Endometrium (tissue), 2 donors: ENCODE data around the gene BNC2.
"Not testable (repeated sequence)": the region's sequence is repeated elsewhere in the genome, so short reads cannot be mapped to it uniquely, and the experiment has no call there.

Experiments used
- FAIRE-seq: peaks from 2 replicates; lab custom pipeline; 2012; peaks lifted over from hg19 to GRCh38; lab: Jason Lieb, UNC
- donor health status: control.
- donor health status: control.

The BNC2 gene

DNA sequence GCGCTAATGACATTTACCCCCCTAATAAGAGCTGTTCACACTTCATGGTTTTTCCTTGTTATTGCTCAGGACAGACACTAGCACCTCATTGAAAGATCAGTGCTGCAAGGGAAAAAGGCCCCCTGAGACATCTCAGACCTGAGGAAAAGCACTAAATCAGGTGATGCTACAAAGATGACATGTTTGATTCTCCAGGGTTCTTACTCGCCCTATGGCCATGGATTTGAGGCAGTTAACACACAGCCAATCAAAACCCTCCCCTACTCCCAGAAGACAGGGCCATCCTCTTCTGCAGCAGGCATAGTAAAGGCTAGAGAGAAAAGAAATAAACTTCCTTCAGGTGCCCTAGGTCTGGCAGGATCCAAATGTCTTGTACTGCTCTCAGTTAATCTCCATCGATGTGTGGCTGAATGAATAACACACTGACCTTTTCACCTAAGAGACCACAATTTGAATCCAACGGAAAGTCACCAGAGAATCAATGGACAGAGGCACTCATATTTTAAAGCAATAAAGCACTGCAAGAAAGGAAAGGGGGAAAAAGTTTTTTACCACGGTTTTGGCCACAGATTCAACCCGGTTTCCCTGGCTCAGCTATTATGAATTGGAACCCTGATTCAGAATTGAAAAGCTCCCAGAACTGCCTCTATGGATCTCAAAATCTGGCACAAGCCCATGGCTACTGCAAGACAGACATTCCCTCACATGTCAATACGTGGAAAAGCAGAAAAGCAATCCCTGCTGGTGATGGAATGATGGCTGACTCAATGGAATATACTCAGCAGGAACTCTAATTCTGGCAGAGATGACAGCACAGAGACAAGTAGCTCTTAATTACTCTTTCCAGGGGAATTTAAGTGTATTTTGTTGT is 329.5 kb downstream of the BNC2 start:
- no peak for FAIRE-seq

DNA sequence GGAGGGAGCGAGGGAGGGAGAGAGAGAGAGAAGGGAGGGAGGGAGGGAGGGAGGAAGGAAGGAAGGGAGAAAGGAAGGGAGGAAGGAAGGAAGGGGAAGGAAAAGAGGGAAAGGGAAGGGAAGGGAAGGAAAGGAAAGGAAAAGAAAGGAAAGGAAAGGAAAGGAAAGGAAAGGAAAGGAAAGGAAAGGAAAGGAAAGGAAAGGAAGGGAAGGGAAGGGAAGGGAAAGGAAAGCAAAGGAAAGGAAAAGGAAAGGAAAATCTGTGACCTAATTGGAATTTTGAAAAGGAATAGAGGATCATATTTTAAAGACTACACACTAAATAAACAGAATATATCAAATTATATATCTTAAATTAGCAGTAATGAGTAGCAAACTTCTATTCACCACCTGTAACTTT is 330.8 kb downstream of the BNC2 start:
- FAIRE-seq: not testable (repeated sequence)

- no peak for FAIRE-seq
These were observed 334.9 kb downstream of the BNC2 start for GRCh38 chr9:16535555-16535954.

DNA sequence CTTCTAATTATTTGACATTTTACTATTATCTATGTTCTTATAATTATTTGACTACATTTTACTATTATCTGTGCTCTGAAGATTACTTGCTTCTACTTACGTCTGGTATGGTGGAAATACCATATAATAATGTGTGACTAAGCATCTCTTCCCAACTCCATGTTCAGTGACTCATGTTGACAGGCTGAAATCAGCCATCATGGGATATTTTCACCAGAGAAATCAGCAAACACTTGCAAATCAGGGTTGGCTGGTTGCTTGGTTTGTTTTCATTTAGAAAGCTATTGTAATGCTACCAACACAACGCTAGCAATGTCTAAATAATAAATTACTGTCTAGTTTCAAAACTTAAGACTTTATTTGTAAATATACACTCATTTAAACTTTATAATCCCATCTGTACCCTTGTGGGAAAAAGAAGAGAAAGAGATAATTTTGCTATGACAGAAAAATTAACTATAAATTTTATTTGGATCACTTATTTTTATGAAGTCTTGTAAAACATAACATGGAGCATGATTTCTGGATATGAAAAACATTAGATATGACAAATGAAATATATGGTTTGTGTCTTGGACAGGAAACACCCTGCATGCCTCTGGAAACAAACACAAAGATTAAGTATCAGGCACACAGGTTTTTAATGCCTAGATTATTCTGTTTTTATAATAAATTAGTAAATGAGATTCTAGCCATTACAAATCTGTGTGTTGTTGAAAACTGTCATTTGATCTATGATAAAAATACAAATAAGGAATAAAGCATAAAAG is 337.6 kb downstream of the BNC2 start:
- peak; percentile 79 for FAIRE-seq

- peak; percentile 12 for FAIRE-seq
These were observed 338.2 kb downstream of the BNC2 start for GRCh38 chr9:16532272-16532671.

GRCh38 chr9:16530669-16531642 is 339.5 kb downstream of the BNC2 start:
- FAIRE-seq: peak; percentile 83

GRCh38 chr9:16527573-16527972 is 342.9 kb downstream of the BNC2 start:
- no peak for FAIRE-seq

GRCh38 chr9:16526380-16526779 is 344.1 kb downstream of the BNC2 start:
- FAIRE-seq: no peak

- FAIRE-seq: no peak
These were observed 345.6 kb downstream of the BNC2 start for GRCh38 chr9:16524823-16525222.

- FAIRE-seq: no peak
These were observed 346.4 kb downstream of the BNC2 start for GRCh38 chr9:16524078-16524477.

- no peak for FAIRE-seq
These were observed 348.5 kb downstream of the BNC2 start for GRCh38 chr9:16521868-16522411.

DNA sequence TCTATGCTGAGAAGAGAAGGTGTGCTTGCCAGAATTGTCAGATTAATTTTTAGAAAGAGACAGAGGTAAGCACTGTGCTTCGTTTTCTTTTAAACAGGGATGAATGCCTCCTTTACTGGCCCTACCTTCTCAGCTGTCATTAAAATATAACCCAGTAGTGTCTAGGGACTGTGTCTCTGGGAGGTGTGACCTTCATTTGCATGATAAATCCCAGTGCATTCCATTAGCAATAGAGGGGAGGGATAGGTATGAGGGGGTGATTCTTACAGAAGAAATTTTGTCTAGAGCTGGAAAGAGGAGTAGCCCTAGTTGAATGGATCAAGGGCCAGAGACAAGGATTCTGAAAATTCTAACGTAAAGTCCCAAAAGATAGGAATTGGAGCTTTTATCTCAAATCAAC is 351.5 kb downstream of the BNC2 start:
- no peak for FAIRE-seq

GRCh38 chr9:16516891-16517290 is 353.6 kb downstream of the BNC2 start:
- no peak for FAIRE-seq

DNA sequence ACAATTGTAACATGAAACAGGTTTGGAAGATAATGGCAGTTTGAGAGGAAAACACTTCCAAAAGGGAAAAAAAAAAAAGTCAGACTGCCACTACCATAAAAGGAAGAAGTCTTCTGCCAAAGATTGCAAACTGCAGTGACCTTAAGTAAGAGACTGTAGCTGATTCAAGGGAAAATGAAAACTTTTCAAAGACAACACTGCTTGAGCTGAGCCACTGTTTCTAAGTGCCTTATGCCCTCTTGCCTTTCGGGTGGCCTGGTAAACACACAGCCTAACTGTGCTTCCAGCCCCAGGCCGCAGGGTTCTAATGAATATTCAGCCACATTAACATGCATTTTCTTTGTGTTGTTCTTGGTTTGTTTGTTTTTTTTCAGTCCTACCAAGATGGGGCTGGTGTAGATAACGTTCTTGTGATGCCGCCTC is 354.6 kb downstream of the BNC2 start:
- peak; percentile 72 for FAIRE-seq

DNA sequence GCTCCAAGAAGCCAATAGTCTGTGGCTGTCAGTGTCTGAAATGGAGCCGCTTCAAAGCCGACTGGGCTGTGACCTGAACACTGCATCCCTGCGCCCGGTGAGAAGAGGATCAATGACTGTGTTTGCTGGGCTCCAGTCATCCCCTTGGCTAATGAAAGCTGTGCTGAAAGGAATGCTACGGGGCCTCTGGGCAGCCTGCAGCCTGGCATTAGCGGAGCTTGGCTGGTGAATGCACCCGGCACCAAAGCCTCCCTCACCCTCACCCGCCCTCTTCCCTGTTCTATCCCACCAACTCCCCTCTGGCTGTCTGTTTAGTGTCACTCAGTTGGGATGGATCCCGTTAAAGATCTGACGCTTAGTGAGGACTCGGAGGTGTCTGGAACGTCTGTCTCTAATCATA is 355.3 kb downstream of the BNC2 start:
- FAIRE-seq: no peak

GRCh38 chr9:16514131-16514530 is 356.3 kb downstream of the BNC2 start:
- FAIRE-seq: no peak

DNA sequence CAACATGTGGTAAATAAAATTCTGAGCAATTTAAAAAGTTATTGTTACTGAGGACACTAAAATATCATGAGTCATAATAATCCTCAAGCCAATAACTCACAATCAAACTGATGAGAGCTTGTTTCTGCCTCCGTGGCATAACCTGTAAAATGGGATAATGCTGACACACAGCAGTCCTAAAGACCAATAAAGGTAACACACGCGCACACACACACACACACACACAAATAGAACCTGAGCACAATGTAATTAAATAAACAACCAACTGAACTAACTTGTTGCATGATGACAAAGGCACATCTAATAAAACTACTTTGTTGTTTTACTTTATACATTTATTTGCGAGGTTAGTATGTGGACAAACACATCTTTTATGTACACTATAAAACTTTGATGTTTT is 358.2 kb downstream of the BNC2 start:
- peak; percentile 63 for FAIRE-seq

DNA sequence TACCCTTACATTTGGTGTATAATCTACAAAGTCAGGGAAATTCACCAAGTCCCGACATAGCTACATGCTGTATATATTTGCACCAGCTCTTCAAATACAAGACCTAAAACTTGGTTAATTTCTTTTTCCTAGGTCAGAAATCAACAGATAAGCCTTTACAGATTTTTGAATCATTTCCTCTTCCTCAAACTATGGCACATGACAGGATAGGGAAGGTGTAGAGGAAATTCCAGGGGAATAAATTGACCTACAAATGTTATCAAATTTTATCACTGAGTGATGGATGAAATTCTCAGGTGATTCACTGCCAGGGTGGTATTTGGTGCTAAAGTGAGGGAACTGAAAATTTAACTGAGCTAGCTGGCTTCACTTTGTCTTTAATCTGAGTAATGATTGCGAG is 360.0 kb downstream of the BNC2 start:
- FAIRE-seq: no peak

GRCh38 chr9:16509997-16510396 is 360.5 kb downstream of the BNC2 start:
- peak; percentile 15 for FAIRE-seq

DNA sequence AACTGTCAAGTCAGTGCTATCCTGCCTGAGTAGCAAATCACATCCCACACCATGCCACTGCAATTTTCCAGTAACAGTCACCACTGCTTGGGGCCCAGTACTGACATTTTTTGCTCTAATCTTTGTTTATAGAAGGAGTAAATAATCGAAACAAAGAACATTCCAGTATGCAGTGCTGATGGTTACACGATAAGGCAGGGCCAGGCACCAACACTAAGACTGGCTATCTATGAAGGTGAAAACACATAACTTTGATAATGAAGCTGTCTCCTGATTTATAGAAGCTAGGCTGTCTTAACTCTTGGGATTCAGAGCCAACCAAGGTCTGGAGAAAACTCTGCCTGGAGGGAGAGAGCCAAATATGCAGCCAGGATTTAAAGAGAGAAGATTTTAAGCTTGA is 365.3 kb downstream of the BNC2 start:
- peak; percentile 43 for FAIRE-seq

- FAIRE-seq: no peak
These were observed 368.7 kb downstream of the BNC2 start for GRCh38 chr9:16501726-16502125.

GRCh38 chr9:16501141-16501540 is 369.3 kb downstream of the BNC2 start:
- FAIRE-seq: no peak
